Right atrium auricular region (tissue), 2 donors: Measurements from ENCODE around the gene LURAP1L. TPM values are rescaled to one million over a fixed set of nuclear protein-coding genes. Genes with fewer than 3 reads are reported as not detected.

Experiments
- DNase-seq: peaks from one replicate; pipeline ENCODE4 v3.0.0-alpha.2; 2019; ENCODE audit warnings: low spot score
- H3K27ac ChIP-seq, 2 donors: fragments of 200-600 bp; sonication (generic); 1 replicate in 1 of 2; 2 replicates in 1 of 2; pipeline ENCODE4 v1.5.1; 2016 to 2019
- H3K27me3 ChIP-seq, 2 donors: fragments of 200-600 bp; sonication (generic); one replicate each; pipeline versions ENCODE4 v1.5.1 to v1.6.0; 2017 to 2019
- H3K36me3 ChIP-seq: fragments of 200-600 bp; sonication (generic); one replicate; pipeline ENCODE4 v1.5.1; 2016
- H3K4me1 ChIP-seq, 2 donors: fragments of 200-600 bp; sonication (generic); one replicate each; pipeline versions ENCODE4 v1.5.1 to v1.6.0; 2017 to 2019
- H3K4me3 ChIP-seq, 2 donors: fragments of 200-600 bp; sonication (generic); 1 replicate in 1 of 2; 2 replicates in 1 of 2; pipeline ENCODE4 v1.5.1; 2017 to 2019; ENCODE audit warnings: mild to moderate bottlenecking in 1 of 2, moderate library complexity in 1 of 2
- H3K9me3 ChIP-seq, 2 donors: fragments of 200-600 bp; sonication (generic); one replicate each; pipeline ENCODE4 v1.5.1; 2019
- CTCF ChIP-seq, 2 donors: fragments of 200-600 bp; sonication (generic); IDR thresholded peaks; one replicate each; pipeline ENCODE4 v1.5.1; 2019; ENCODE audit warnings: antibody characterized with exemption in 2 of 2
- total RNA-seq, 2 donors: library from RNA; depleted of rRNA; stranded (reverse); fragments of >200 nt; gene quantifications; one replicate each; pipeline ENCODE4 v1.1.0, GENCODE V29; 2016

The LURAP1L gene
- total RNA-seq, 2 donors from 2014 or later, result 2.7 to 2.8 TPM

GRCh38 chr9:12735665-12736064 is 39.2 kb upstream of the LURAP1L start:
- Histone ChIP-seq H3K4me3 (no peak overlapping the region), H3K4me1 (no peaks in the 10 kb centered on the region), H3K36me3 (no peaks in the 10 kb centered on the region), H3K27ac (no peak overlapping the region), H3K9me3 (peaks cover 0 to 12% of the 10 kb centered on the region in 2 donors), H3K27me3 (no peaks in the 10 kb centered on the region)
- TF ChIP-seq CTCF (IDR thresholded peaks at IDR 0.05), result no peak
- DNase-seq, result no peak

- Histone ChIP-seq H3K4me3 (no peak overlapping the region), H3K4me1 (no peaks in the 10 kb centered on the region), H3K27me3 (no peaks in the 10 kb centered on the region), H3K27ac (no peak overlapping the region), H3K9me3 (peaks cover 0 to 12% of the 10 kb centered on the region in 2 donors), H3K36me3 (no peaks in the 10 kb centered on the region)
- no peak for DNase-seq
- TF ChIP-seq CTCF (IDR thresholded peaks at IDR 0.05), result no peak
Observed at GRCh38 chr9:12737871-12738270, 36.9 kb upstream of the LURAP1L start.

- Histone ChIP-seq H3K27ac (no peak overlapping the region), H3K27me3 (no peaks in the 10 kb centered on the region), H3K4me3 (no peak overlapping the region), H3K36me3 (no peaks in the 10 kb centered on the region), H3K9me3 (peaks cover 0 to 9% of the 10 kb centered on the region in 2 donors), H3K4me1 (no peaks in the 10 kb centered on the region)
- TF ChIP-seq CTCF (IDR thresholded peaks at IDR 0.05), result no peak
- DNase-seq, result no peak
Observed at GRCh38 chr9:12739014-12739652, 35.7 kb upstream of the LURAP1L start.

GRCh38 chr9:12740845-12741244 is 34.0 kb upstream of the LURAP1L start:
- Histone ChIP-seq H3K27ac (no peak overlapping the region), H3K27me3 (no peaks in the 10 kb centered on the region), H3K9me3 (no peaks in the 10 kb centered on the region), H3K4me1 (no peaks in the 10 kb centered on the region), H3K36me3 (no peaks in the 10 kb centered on the region), H3K4me3 (no peak overlapping the region)
- no peak for DNase-seq
- TF ChIP-seq CTCF (IDR thresholded peaks at IDR 0.05), result no peak

- Histone ChIP-seq H3K36me3 (no peaks in the 10 kb centered on the region), H3K27ac (no peak overlapping the region), H3K27me3 (no peaks in the 10 kb centered on the region), H3K4me1 (no peaks in the 10 kb centered on the region), H3K4me3 (no peak overlapping the region), H3K9me3 (no peaks in the 10 kb centered on the region)
- TF ChIP-seq CTCF (IDR thresholded peaks at IDR 0.05), result no peak
- no peak for DNase-seq
Observed at GRCh38 chr9:12748016-12748415, 26.8 kb upstream of the LURAP1L start.

- no peak for TF ChIP-seq CTCF (IDR thresholded peaks at IDR 0.05)
- Histone ChIP-seq H3K4me1 (no peaks in the 10 kb centered on the region), H3K9me3 (no peaks in the 10 kb centered on the region), H3K27ac (no peak overlapping the region), H3K4me3 (no peak overlapping the region), H3K36me3 (no peaks in the 10 kb centered on the region), H3K27me3 (no peaks in the 10 kb centered on the region)
- DNase-seq, result no peak
Observed at GRCh38 chr9:12748954-12749353, 25.9 kb upstream of the LURAP1L start.
